MM.1S (cell line): ENCODE results near the gene WNT3.

Experiments
- CTCF ChIP-seq: fragments of 300-600 bp; sonication (generic); IDR thresholded peaks from 2 replicates; pipeline ENCODE4 v1.5.1; 2016; ENCODE audit warnings: antibody characterized with exemption, low read length, mixed read lengths
- EZH2 ChIP-seq: fragments of 300-600 bp; sonication (generic); optimal IDR thresholded peaks from 2 replicates; pipeline ENCODE3; 2017; ENCODE audit warnings: low read depth, mild to moderate bottlenecking, antibody characterized with exemption, low read length, mixed read lengths
- EZH2phosphoT487 ChIP-seq: fragments of 300-600 bp; sonication (generic); IDR thresholded peaks from 2 replicates; pipeline ENCODE4 v1.6.1; 2018; ENCODE audit warnings: antibody characterized with exemption, low read length

- TF ChIP-seq CTCF (no peak), EZH2 (no peak), EZH2phosphoT487 (no peak)
These were observed 46.6 kb upstream of the WNT3 start for GRCh38 chr17:46865100-46865499.
